ENCODE results near the gene ZBED4. TPM values are rescaled to one million over a fixed set of nuclear protein-coding genes. Genes with fewer than 3 reads are reported as not detected.
A peak's percentile ranks its signal among the peaks of the same experiment; 100 is the strongest.

The ZBED4 gene
- total RNA-seq, 1 experiment from 2014 or later: 23.0 TPM

GRCh38 chr22:49827271-49827852 lies 26.3 kb upstream of the ZBED4 start:
- H2BK5ac ChIP-seq (ENCODE audit: insufficient read length, low read length): no peak overlapping the region
- WGBS (ENCODE audit: extremely low coverage, insufficient read length, low lambda C conversion rate): no CpG with 5 or more reads among the region's 110 CpGs
- H3K23me2 ChIP-seq (ENCODE audit: insufficient read length, low read depth, low read length, poor library complexity, severe bottlenecking): peaks cover 9% of the 10 kb centered on the region
- peaks cover 6% of the 10 kb centered on the region for H3K79me1 ChIP-seq (ENCODE audit: insufficient read depth, low read depth, low read length, poor library complexity, severe bottlenecking)
- no peak overlapping the region for H2BK15ac ChIP-seq (ENCODE audit: low read depth, low read length)
- Mint-ChIP-seq H3K4me1 (peaks cover 15 to 20% of the 10 kb centered on the region in 2 experiments), H3K4me3 (peak overlapping the region; percentile 62 to 82; a peak in 4 of 5 replicates), H3K36me3 (ENCODE audit: insufficient read depth in 1 of 3, low read depth in 3 of 3) (peaks cover 31 to 54% (median 53%) of the 10 kb centered on the region in 3 experiments), H3K27me3 (ENCODE audit: low read depth) (peaks cover 32% of the 10 kb centered on the region), H3K27ac (no peak overlapping the region), H3K9me3 (peaks cover 17 to 38% of the 10 kb centered on the region in 2 experiments)
- no peak overlapping the region for H3T11ph ChIP-seq (ENCODE audit: low read length)
- no peak overlapping the region for H2BK120ac ChIP-seq (ENCODE audit: low read depth, low read length, poor library complexity, severe bottlenecking)
- H3K27me3 ChIP-seq (ENCODE audit: insufficient read depth, low read length): no peaks in the 10 kb centered on the region
- no peak overlapping the region for H2BK20ac ChIP-seq (ENCODE audit: low read depth, low read length, poor library complexity, severe bottlenecking)
- H4K20me1 ChIP-seq (ENCODE audit: control insufficient read depth, insufficient read depth, insufficient read length): no peaks in the 10 kb centered on the region
- H3K4me1 ChIP-seq (ENCODE audit: insufficient read depth, low read length): no peaks in the 10 kb centered on the region
- H2AK5ac ChIP-seq (ENCODE audit: insufficient read length, low read length): no peak overlapping the region
- no peak overlapping the region for H3K56ac ChIP-seq (ENCODE audit: insufficient read length, low read depth, low read length)
- no peak overlapping the region for H2BK12ac ChIP-seq (ENCODE audit: insufficient read length, low read depth, low read length)
- no peak overlapping the region for H4K8ac ChIP-seq (replicated peaks; ENCODE audit: insufficient read length, low read depth, low read length)
- H3K4ac ChIP-seq (ENCODE audit: low read depth, low read length): no peak overlapping the region
- peak overlapping the region; percentile 74 for H3K4me2 ChIP-seq (ENCODE audit: insufficient read depth, insufficient read length, low read length)
- no peak overlapping the region for H3K9ac ChIP-seq (ENCODE audit: extremely low read depth, insufficient read length, low read length)
- no peak for DNase-seq
- no peak overlapping the region for H2AFZ ChIP-seq (ENCODE audit: low read length)
- no peak overlapping the region for H4K5ac ChIP-seq (ENCODE audit: insufficient read length, low read depth, low read length)
- no peak overlapping the region for H4K91ac ChIP-seq (ENCODE audit: insufficient read length, low read depth, low read length)
- no peak overlapping the region for H3K27ac ChIP-seq (ENCODE audit: insufficient read length, low read depth, low read length)
- peaks cover 39% of the 10 kb centered on the region; the same call in 1 of the 2 replicates for H3K79me2 ChIP-seq (ENCODE audit: insufficient read depth, low read length)
- no peak for TF ChIP-seq CTCF (conservative IDR thresholded peaks at IDR 0.05)
- no peak overlapping the region for H3K18ac ChIP-seq (ENCODE audit: insufficient read length, low read depth, low read length)
- no peak overlapping the region for H3K23ac ChIP-seq (ENCODE audit: insufficient read length, low read depth, low read length)
- H3K14ac ChIP-seq (ENCODE audit: insufficient read depth, low read length): peak overlapping the region; percentile 85
- H3K9me3 ChIP-seq (ENCODE audit: control insufficient read depth, low read depth, low read length): no peaks in the 10 kb centered on the region

Measured in H9 (cell line).